GM12878 (cell line): ENCODE measurements around the gene IRGC. TPM values are rescaled to one million over a fixed set of nuclear protein-coding genes. Genes with fewer than 3 reads are reported as not detected.
A peak's percentile ranks its signal among the peaks of the same experiment; 100 is the strongest.

Source experiments
- ATAC-seq: fragments of 200-7000 bp; cut with Tn5 transposase; 3 replicates; pipeline ENCODE4 v1.9.1; 2020; ENCODE audit warnings: mild to moderate bottlenecking, moderate library complexity
- BruUV-seq: library from RNA; stranded (reverse); fragments of 400-500 nt; replicated peaks from 2 replicates; lab custom pipeline; 2021; lab: Mats Ljungman, UMichigan
- CTCF ChIA-PET: fragments of 300-600 bp; sonication (Branson Sonifier 250); formaldehyde crosslinking; extraction: SDS; loops from one replicate; lab custom pipeline; 2021; ENCODE audit warnings: inconsistent platforms; lab: Yijun Ruan, JAX
- POLR2A ChIA-PET: fragments of 350-600 bp; formaldehyde crosslinking; extraction: SDS; loops from one replicate; lab custom pipeline; 2021; ENCODE audit warnings: inconsistent platforms; lab: Charles Lee
- RAD21 ChIA-PET: fragments of 300-600 bp; sonication (Branson Sonifier 250); formaldehyde crosslinking; loops from one replicate; lab custom pipeline; 2023; ENCODE audit warnings: antibody characterized with exemption; ENCODE audit not compliant: unreplicated experiment; lab: Charles Lee
- SMC1A ChIA-PET: fragments of 300-600 bp; sonication (Branson Sonifier 250); formaldehyde crosslinking; loops from one replicate; lab custom pipeline; 2023; ENCODE audit not compliant: unreplicated experiment, uncharacterized antibody; lab: Charles Lee
- DNase-seq: peaks from one replicate; pipeline ENCODE4 v3.0.0-alpha.2; 2011; ENCODE audit warnings: low read depth, low spot score
- FAIRE-seq: peaks from 3 replicates; lab custom pipeline; 2011; peaks lifted over from hg19 to GRCh38; lab: Jason Lieb, UNC
- H2AFZ ChIP-seq: 2 replicates; pipeline ENCODE4 v1.6.0; 2011; ENCODE audit warnings: low read depth, low read length, control low read depth; ENCODE audit not compliant: control insufficient read depth
- H3K27ac ChIP-seq: 2 replicates; pipeline ENCODE4 v1.5.1; 2011; ENCODE audit warnings: control low read depth; ENCODE audit not compliant: control insufficient read depth, insufficient read depth
- H3K27me3 ChIP-seq, 2 experiments: replicated peaks in 1 of 2; 2 replicates each; pipeline versions ENCODE4 v1.6.0 to v1.6.1; 2011; ENCODE audit warnings: low read length in 1 of 2; ENCODE audit not compliant: control insufficient read depth in 2 of 2, insufficient read depth in 2 of 2
- H3K36me3 ChIP-seq, 2 experiments: 2 replicates each; pipeline ENCODE4 v1.5.1; 2011; ENCODE audit warnings: low read length in 1 of 2; ENCODE audit not compliant: control insufficient read depth in 2 of 2, insufficient read depth in 2 of 2
- H3K4me1 ChIP-seq: 2 replicates; pipeline ENCODE4 v1.6.1; 2011; ENCODE audit warnings: mild to moderate bottlenecking, low read length, moderate library complexity, mixed read lengths; ENCODE audit not compliant: control insufficient read depth, insufficient read depth
- H3K4me2 ChIP-seq: 2 replicates; pipeline ENCODE4 v1.6.0; 2011; ENCODE audit warnings: control low read depth; ENCODE audit not compliant: control insufficient read depth, insufficient read depth
- H3K4me3 ChIP-seq: fragments of 200-600 bp; sonication (generic); 2 replicates; pipeline ENCODE4 v1.5.1; 2016
- H3K79me2 ChIP-seq: 2 replicates; pipeline ENCODE4 v1.6.0; 2011; ENCODE audit warnings: low read length; ENCODE audit not compliant: control insufficient read depth, insufficient read depth
- H3K9ac ChIP-seq: 2 replicates; pipeline ENCODE4 v1.8.0; 2011; ENCODE audit warnings: low read length, control low read depth, mixed read lengths; ENCODE audit not compliant: control insufficient read depth, insufficient read depth
- H3K9me3 ChIP-seq: replicated peaks from 3 replicates; pipeline ENCODE4 v1.5.1; 2011; ENCODE audit warnings: mild to moderate bottlenecking, low read length; ENCODE audit not compliant: control insufficient read depth, insufficient read depth
- H4K20me1 ChIP-seq: 2 replicates; pipeline ENCODE4 v1.6.0; 2011; ENCODE audit not compliant: control insufficient read depth, insufficient read depth
- CBFB ChIP-seq: IDR thresholded peaks from 2 replicates; pipeline ENCODE4 v1.6.1; 2016; ENCODE audit warnings: antibody characterized with exemption, low read depth
- CHD1 ChIP-seq: IDR thresholded peaks from 2 replicates; pipeline ENCODE4 v1.6.1; 2012; ENCODE audit warnings: low read depth, low read length, improper control_type of control experiment
- E4F1 ChIP-seq: fragments of 450-650 bp; IDR thresholded peaks from 2 replicates; pipeline ENCODE4 v1.6.1; 2018; ENCODE audit warnings: borderline replicate concordance, mild to moderate bottlenecking; ENCODE audit not compliant: partially characterized antibody
- EED ChIP-seq: sonication (generic); IDR thresholded peaks from 2 replicates; pipeline ENCODE4 v1.6.1; 2016; ENCODE audit warnings: antibody characterized with exemption, low read depth
- GABPA ChIP-seq: IDR thresholded peaks from 2 replicates; pipeline ENCODE4 v1.6.1; 2014; ENCODE audit warnings: antibody characterized with exemption, low read depth, mild to moderate bottlenecking, inconsistent platforms
- HDAC2 ChIP-seq: fragments of 200-600 bp; sonication (generic); IDR thresholded peaks from 2 replicates; pipeline ENCODE4 v1.6.1; 2017
- IKZF1 ChIP-seq: fragments of 450-650 bp; conservative IDR thresholded peaks from 2 replicates; pipeline ENCODE4 v1.6.1; 2017; ENCODE audit warnings: antibody characterized with exemption, mild to moderate bottlenecking
- JUNB ChIP-seq: IDR thresholded peaks from 2 replicates; pipeline ENCODE4 v1.6.1; 2016; ENCODE audit warnings: antibody characterized with exemption, mild to moderate bottlenecking
- MAX ChIP-seq: IDR thresholded peaks from 2 replicates; pipeline ENCODE4 v1.6.1; 2012; ENCODE audit warnings: low read depth, low read length, improper control_type of control experiment
- MTA3 ChIP-seq: IDR thresholded peaks from 2 replicates; pipeline ENCODE4 v1.6.1; 2012; ENCODE audit warnings: low read length, inconsistent platforms, borderline replicate concordance
- POLR2AphosphoS2 ChIP-seq: IDR thresholded peaks from 2 replicates; pipeline ENCODE4 v1.6.1; 2011; ENCODE audit warnings: low read depth, mild to moderate bottlenecking, low read length, improper control_type of control experiment, moderate library complexity
- SP1 ChIP-seq: IDR thresholded peaks from one replicate; pipeline ENCODE4 v1.6.1; 2011; ENCODE audit warnings: low read depth, low read length
- ZBTB40 ChIP-seq: fragments of 450-650 bp; IDR thresholded peaks from 2 replicates; pipeline ENCODE4 v1.6.1; 2016; ENCODE audit warnings: mild to moderate bottlenecking, moderate library complexity, borderline replicate concordance
- WGBS: methylation state at CpG from one replicate; pipeline ENCODE4 v1.1.6; 2016; ENCODE audit warnings: low lambda C conversion rate; ENCODE audit not compliant: insufficient replicate concordance, insufficient coverage; ENCODE audit errors: missing lambda C conversion rate; 5-methylcytosine and 5-hydroxymethylcytosine counted together
- in situ Hi-C: fragments of 300-500 bp; cut with MboI; formaldehyde crosslinking; loops from 9 replicates; pipeline ENCODE4 v1.14.3; 2018; ENCODE audit warnings: mixed read lengths
- intact Hi-C: fragments of 100-400 bp; cut with micrococcal nuclease; formaldehyde crosslinking; loops from one replicate; pipeline ENCODE4 v1.14.2; 2022; ENCODE audit not compliant: unreplicated experiment
- polyA plus RNA-seq, 11 experiments: library from polyadenylated mRNA; depleted of rRNA in 4 of 11; unstranded in 6 of 11; stranded (reverse) in 5 of 11; fragments of >200 nt; fragmentation: Nextera tagmentation in 4 of 11; fragmentation: Illumina TruSeq in 1 of 11; extraction: Ambion mirVana in 4 of 11; extraction: Trizol in 1 of 11; gene quantifications; 1 replicate in 1 of 11; 2 replicates in 10 of 11; pipeline versions ENCODE4 v1.2.1 to v1.2.3, GENCODE V29; 2011 to 2016; ENCODE audit warnings: inconsistent platforms in 2 of 11, missing spikeins in 2 of 11, low read depth in 1 of 11
- total RNA-seq, 4 experiments: library from RNA; depleted of rRNA in 3 of 4; stranded (reverse); fragments of >200 nt in 3 of 4; fragmentation: Illumina TruSeq in 1 of 4; extraction: Trizol in 1 of 4; gene quantifications; 2 replicates each; pipeline versions ENCODE4 v1.2.1 to v1.2.3, GENCODE V29; 2013 to 2021
- TF ChIP-seq, protein P1 (sequence below): IDR thresholded peaks from 2 replicates; pipeline ENCODE4 v1.6.1; 2011; ENCODE audit warnings: mild to moderate bottlenecking, low read depth, low read length, moderate library complexity; ENCODE audit not compliant: insufficient replicate concordance

Gene IRGC
- total and polyA plus RNA-seq, 10 of the 15 experiments (the other 5 are each of a cell fraction or from before 2014, with no cell fraction given) = 0.04 TPM; not detected in 9

GRCh38 chr19:43762814-43763213 is 46.9 kb downstream of the IRGC start (continued):
- TF ChIP-seq, protein P1, sequence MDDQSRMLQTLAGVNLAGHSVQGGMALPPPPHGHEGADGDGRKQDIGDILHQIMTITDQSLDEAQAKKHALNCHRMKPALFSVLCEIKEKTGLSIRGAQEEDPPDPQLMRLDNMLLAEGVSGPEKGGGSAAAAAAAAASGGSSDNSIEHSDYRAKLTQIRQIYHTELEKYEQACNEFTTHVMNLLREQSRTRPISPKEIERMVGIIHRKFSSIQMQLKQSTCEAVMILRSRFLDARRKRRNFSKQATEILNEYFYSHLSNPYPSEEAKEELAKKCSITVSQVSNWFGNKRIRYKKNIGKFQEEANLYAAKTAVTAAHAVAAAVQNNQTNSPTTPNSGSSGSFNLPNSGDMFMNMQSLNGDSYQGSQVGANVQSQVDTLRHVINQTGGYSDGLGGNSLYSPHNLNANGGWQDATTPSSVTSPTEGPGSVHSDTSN = no peak
- TF ChIP-seq CHD1 (no peak), SP1 (no peak), HDAC2 (no peak), MAX (no peak), GABPA (no peak)
- TF ChIP-seq, all 136 proteins: peak for 0

- peak; percentile 65 for FAIRE-seq
- intact Hi-C loops (no loop called here), in situ Hi-C loops (loop anchor here (25.0 kb wide), 2 partner anchors 1699 to 1826 kb away; partner anchors contain the start of genes ERFL and FOSB)
- TF ChIP-seq JUNB = peak; percentile 48; the same call in 1 of the 2 replicates
- TF ChIP-seq ZBTB40 = no peak
- peak; percentile 94 for TF ChIP-seq EED
- peak; percentile 96 for TF ChIP-seq IKZF1
- no peak for TF ChIP-seq E4F1
- peak; percentile 72; the same call in 1 of the 2 replicates for TF ChIP-seq MTA3
- TF ChIP-seq CBFB = peak; percentile 52; the same call in 1 of the 2 replicates
- TF ChIP-seq POLR2AphosphoS2 = peak; percentile 71; the same call in 1 of the 2 replicates
Observed at GRCh38 chr19:43763473-43763939, 47.6 kb downstream of the IRGC start.

More at GRCh38 chr19:43763473-43763939, 47.6 kb downstream of the IRGC start:
- peaks cover 18 to 20% of the 10 kb centered on the region in 2 experiments for H3K36me3 ChIP-seq
- 0 out of 2 replicates have a peak overlapping the region, but pooled peaks have one; percentile 39 for H3K4me3 ChIP-seq
- H3K27ac ChIP-seq = peak overlapping the region; percentile 100
- ChIA-PET CTCF (interaction anchor here (0.6 to 20.8 kb wide), 6 partner anchors 9 to 971 kb away, joined by 3 to 324 read pairs (median 72); partner anchors contain the start of genes KCNN4 and SMG9), RAD21 (interaction anchor here (1.0 to 8.3 kb wide), 7 partner anchors 9 to 94 kb away, joined by 4 to 167 read pairs (median 55); partner anchors contain the start of genes KCNN4, PLAUR and SMG9), POLR2A (interaction anchor here (1.1 to 18.9 kb wide), 3 partner anchors 13 to 22 kb away, joined by 3 to 389 read pairs (median 307); partner anchors contain the start of genes KCNN4 and SMG9), SMC1A (interaction anchor here (1.0 to 20.1 kb wide), 6 partner anchors 11 to 95 kb away, joined by 3 to 325 read pairs (median 46); partner anchors contain the start of genes KCNN4 and SMG9)
- H3K4me2 ChIP-seq = peak overlapping the region; percentile 86
- no peaks in the 10 kb centered on the region for H4K20me1 ChIP-seq
- TSS peak; percentile 96 for BruUV-seq
- no peak overlapping the region for H2AFZ ChIP-seq
- H3K79me2 ChIP-seq = peaks cover 1% of the 10 kb centered on the region; the same call in 1 of the 2 replicates
- no peaks in the 10 kb centered on the region; the same call in 2 of the 3 replicates for H3K9me3 ChIP-seq
- no peaks in the 10 kb centered on the region for H3K27me3 ChIP-seq
- 6% methylated on average over 3 of the region's 3 CpGs for WGBS
- ATAC-seq (peak; percentile 50), DNase-seq (no peak)
- H3K4me1 ChIP-seq = peaks cover 69% of the 10 kb centered on the region
- peak overlapping the region; percentile 76 for H3K9ac ChIP-seq
